Measurements from ENCODE around the gene PDE4D.

PDE4D gene

GRCh38 chr5:59301727-59302126 is 591.8 kb downstream of the PDE4D start:
- no peak for FAIRE-seq
- TF ChIP-seq TAF1 (IDR thresholded peaks at IDR 0.05; ENCODE audit: borderline replicate concordance, low read depth, low read length) (no peak), POLR2A (IDR thresholded peaks at IDR 0.05; ENCODE audit: low read depth, low read length) (no peak), POLR2AphosphoS5 (IDR thresholded peaks at IDR 0.05; ENCODE audit: low read depth, low read length) (no peak)
- no peak for DNase-seq (ENCODE audit: insufficient read length)

GRCh38 chr5:59300930-59301329 is 592.6 kb downstream of the PDE4D start:
- no peak for FAIRE-seq
- TF ChIP-seq TAF1 (IDR thresholded peaks at IDR 0.05; ENCODE audit: borderline replicate concordance, low read depth, low read length) = no peak
- no peak for TF ChIP-seq POLR2AphosphoS5 (IDR thresholded peaks at IDR 0.05; ENCODE audit: low read depth, low read length)
- no peak for TF ChIP-seq POLR2A (IDR thresholded peaks at IDR 0.05; ENCODE audit: low read depth, low read length)
- DNase-seq (ENCODE audit: insufficient read length) = no peak

GRCh38 chr5:59299006-59299405 is 594.5 kb downstream of the PDE4D start:
- no peak for DNase-seq (ENCODE audit: insufficient read length)
- no peak for FAIRE-seq
- no peak for TF ChIP-seq POLR2AphosphoS5 (IDR thresholded peaks at IDR 0.05; ENCODE audit: low read depth, low read length)
- no peak for TF ChIP-seq TAF1 (IDR thresholded peaks at IDR 0.05; ENCODE audit: borderline replicate concordance, low read depth, low read length)
- no peak for TF ChIP-seq POLR2A (IDR thresholded peaks at IDR 0.05; ENCODE audit: low read depth, low read length)

- TF ChIP-seq POLR2A (IDR thresholded peaks at IDR 0.05; ENCODE audit: low read depth, low read length) = no peak
- TF ChIP-seq TAF1 (IDR thresholded peaks at IDR 0.05; ENCODE audit: borderline replicate concordance, low read depth, low read length) = no peak
- no peak for TF ChIP-seq POLR2AphosphoS5 (IDR thresholded peaks at IDR 0.05; ENCODE audit: low read depth, low read length)
- DNase-seq (ENCODE audit: insufficient read length) = no peak
- FAIRE-seq = no peak
Measured at GRCh38 chr5:59296317-59297264, 596.9 kb downstream of the PDE4D start.

DNA sequence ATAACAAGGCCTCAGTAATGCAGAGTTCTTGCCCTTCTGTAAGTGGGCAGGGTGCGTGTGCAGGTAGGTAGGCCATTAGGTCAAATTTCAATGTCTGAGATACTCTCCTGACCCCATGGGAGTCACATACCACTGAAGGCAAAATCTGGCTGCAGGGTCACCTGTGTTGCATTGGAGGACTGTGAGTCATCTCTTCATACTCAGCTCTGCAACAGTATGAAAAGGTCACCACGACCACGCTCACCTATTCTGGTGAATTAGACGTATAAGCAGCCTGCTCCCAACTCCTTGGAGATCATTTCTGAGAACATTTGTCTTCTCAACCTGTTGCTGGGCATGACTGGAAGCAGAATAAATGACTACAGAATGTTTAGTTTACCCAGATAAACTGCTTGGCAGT is 599.8 kb downstream of the PDE4D start:
- DNase-seq (ENCODE audit: insufficient read length) (no peak), FAIRE-seq (no peak)
- TF ChIP-seq TAF1 (IDR thresholded peaks at IDR 0.05; ENCODE audit: borderline replicate concordance, low read depth, low read length) (no peak), POLR2AphosphoS5 (IDR thresholded peaks at IDR 0.05; ENCODE audit: low read depth, low read length) (no peak), POLR2A (IDR thresholded peaks at IDR 0.05; ENCODE audit: low read depth, low read length) (no peak)

DNA sequence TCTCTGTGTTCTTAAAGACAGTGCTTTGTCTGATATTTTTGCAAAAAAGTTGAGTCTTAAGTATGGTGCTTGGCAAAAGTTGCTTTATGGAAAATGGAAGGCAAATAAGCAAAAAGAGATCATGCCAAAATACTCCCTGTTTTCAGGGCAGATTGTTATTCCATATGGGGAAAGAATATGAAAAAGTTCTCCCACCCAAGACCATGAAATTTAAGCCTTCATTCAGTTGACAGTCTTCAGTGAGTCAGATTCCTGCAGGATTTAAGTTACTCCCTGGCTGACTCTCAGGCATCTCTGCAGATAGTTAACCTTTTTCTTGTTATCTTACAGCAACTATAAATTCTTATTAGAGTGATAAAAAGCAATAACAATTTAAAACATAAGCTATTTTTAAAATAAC is 601.6 kb downstream of the PDE4D start:
- DNase-seq (ENCODE audit: insufficient read length) (no peak), FAIRE-seq (no peak)
- TF ChIP-seq TAF1 (IDR thresholded peaks at IDR 0.05; ENCODE audit: borderline replicate concordance, low read depth, low read length) (no peak), POLR2A (IDR thresholded peaks at IDR 0.05; ENCODE audit: low read depth, low read length) (no peak), POLR2AphosphoS5 (IDR thresholded peaks at IDR 0.05; ENCODE audit: low read depth, low read length) (no peak)

DNA sequence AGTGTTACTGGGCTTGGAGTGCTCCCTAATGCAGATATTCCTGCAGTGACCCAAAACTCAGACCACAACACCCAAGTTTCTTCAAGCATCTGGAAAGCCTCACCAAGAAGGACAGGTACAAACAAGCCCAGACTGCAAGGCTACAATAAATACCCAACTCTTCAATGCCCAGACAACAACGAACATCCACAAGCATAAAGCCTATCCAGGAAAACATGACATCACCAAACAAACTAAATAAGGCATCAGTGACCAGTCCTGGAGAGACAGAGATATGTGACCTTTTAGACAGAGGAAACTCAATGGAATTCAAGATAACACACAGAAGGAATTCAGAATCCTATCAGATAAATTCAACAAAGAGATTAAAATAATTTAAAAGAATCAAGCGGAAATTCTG is 605.6 kb downstream of the PDE4D start:
- TF ChIP-seq POLR2A (IDR thresholded peaks at IDR 0.05; ENCODE audit: low read depth, low read length) = no peak
- TF ChIP-seq TAF1 (IDR thresholded peaks at IDR 0.05; ENCODE audit: borderline replicate concordance, low read depth, low read length) = no peak
- no peak for TF ChIP-seq POLR2AphosphoS5 (IDR thresholded peaks at IDR 0.05; ENCODE audit: low read depth, low read length)
- FAIRE-seq (no peak), DNase-seq (ENCODE audit: insufficient read length) (no peak)

- FAIRE-seq = no peak
Measured at GRCh38 chr5:59287361-59287760, 606.2 kb downstream of the PDE4D start.

DNA sequence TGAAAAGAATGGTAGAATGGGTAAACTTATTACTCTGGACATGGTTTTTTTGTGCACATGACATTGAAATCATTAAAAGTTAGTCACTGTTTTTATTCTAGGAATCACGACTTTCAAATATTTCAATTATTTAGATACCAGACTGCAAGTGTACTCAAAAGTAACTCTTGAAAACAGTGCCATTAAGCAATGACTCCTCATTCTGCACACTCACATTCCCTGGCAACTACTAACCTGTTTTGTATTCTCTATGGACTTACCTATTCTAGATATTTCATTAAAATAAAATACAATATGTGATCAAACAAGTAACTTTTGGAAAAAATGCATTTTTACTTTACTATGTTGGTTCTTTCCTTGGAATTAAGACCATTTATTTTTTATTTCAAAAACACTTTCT is 607.0 kb downstream of the PDE4D start:
- TF ChIP-seq POLR2AphosphoS5 (IDR thresholded peaks at IDR 0.05; ENCODE audit: low read depth, low read length) (no peak), POLR2A (IDR thresholded peaks at IDR 0.05; ENCODE audit: low read depth, low read length) (no peak), TAF1 (IDR thresholded peaks at IDR 0.05; ENCODE audit: borderline replicate concordance, low read depth, low read length) (no peak)
- DNase-seq (ENCODE audit: insufficient read length) (no peak), FAIRE-seq (no peak)

More at GRCh38 chr5:59287361-59287760, 606.2 kb downstream of the PDE4D start:
- TF ChIP-seq POLR2AphosphoS5 (IDR thresholded peaks at IDR 0.05; ENCODE audit: low read depth, low read length) (no peak), TAF1 (IDR thresholded peaks at IDR 0.05; ENCODE audit: borderline replicate concordance, low read depth, low read length) (no peak), POLR2A (IDR thresholded peaks at IDR 0.05; ENCODE audit: low read depth, low read length) (no peak)
- DNase-seq (ENCODE audit: insufficient read length) = no peak

GRCh38 chr5:59285300-59286016 is 608.1 kb downstream of the PDE4D start:
- no peak for DNase-seq (ENCODE audit: insufficient read length)
- no peak for FAIRE-seq
- TF ChIP-seq TAF1 (IDR thresholded peaks at IDR 0.05; ENCODE audit: borderline replicate concordance, low read depth, low read length) (no peak), POLR2AphosphoS5 (IDR thresholded peaks at IDR 0.05; ENCODE audit: low read depth, low read length) (no peak), POLR2A (IDR thresholded peaks at IDR 0.05; ENCODE audit: low read depth, low read length) (no peak)

- no peak for TF ChIP-seq POLR2A (IDR thresholded peaks at IDR 0.05; ENCODE audit: low read depth, low read length)
- TF ChIP-seq TAF1 (IDR thresholded peaks at IDR 0.05; ENCODE audit: borderline replicate concordance, low read depth, low read length) = no peak
- no peak for TF ChIP-seq POLR2AphosphoS5 (IDR thresholded peaks at IDR 0.05; ENCODE audit: low read depth, low read length)
- FAIRE-seq = no peak
- DNase-seq (ENCODE audit: insufficient read length) = no peak
Measured at GRCh38 chr5:59282726-59283125, 610.8 kb downstream of the PDE4D start.
